ENCODE data around the gene PET100.
"Not testable (repeated sequence)": the region's sequence is repeated elsewhere in the genome, so short reads cannot be mapped to it uniquely, and the experiment has no call there.

The PET100 gene

DNA sequence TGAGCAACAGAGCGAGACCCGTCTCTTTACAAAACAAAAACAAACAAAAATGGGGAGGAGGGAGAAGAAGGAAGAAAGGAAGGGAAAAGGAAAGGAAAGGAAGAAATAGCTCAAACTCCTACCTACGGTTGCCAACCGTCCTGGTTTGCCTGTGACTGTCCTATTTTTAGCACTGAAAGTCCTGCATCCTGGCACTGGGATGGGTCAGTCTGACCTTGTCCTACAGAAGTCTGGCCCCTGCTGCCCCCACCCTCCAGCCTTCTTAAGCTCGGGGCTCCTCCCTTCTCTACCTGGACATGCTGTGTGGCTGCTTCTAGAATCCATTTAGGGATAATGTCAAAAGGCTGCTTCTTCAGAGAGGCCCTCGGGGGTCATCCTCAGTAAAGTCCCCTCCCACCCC, 6.1 kb downstream of the PET100 start:
- no peak for FAIRE-seq

DNA sequence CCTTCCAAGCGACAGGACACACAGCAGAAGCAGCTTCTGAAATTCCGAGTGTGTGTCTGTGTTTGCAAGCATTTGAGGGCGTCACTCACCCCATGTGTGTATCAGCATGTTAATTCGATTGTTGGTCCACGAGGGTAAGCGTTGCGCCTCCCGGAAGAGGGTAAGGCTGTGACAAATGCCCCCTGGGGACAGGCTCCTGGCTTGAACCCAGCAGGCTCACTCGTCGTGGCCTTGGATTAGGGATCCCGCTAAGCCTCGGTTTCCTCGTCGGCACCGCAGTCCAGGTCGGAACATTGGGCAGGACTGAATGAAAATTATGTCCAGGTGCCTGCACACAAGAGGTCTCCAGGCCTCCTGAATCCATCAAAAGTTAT, 6.7 kb downstream of the PET100 start:
- FAIRE-seq = no peak

DNA sequence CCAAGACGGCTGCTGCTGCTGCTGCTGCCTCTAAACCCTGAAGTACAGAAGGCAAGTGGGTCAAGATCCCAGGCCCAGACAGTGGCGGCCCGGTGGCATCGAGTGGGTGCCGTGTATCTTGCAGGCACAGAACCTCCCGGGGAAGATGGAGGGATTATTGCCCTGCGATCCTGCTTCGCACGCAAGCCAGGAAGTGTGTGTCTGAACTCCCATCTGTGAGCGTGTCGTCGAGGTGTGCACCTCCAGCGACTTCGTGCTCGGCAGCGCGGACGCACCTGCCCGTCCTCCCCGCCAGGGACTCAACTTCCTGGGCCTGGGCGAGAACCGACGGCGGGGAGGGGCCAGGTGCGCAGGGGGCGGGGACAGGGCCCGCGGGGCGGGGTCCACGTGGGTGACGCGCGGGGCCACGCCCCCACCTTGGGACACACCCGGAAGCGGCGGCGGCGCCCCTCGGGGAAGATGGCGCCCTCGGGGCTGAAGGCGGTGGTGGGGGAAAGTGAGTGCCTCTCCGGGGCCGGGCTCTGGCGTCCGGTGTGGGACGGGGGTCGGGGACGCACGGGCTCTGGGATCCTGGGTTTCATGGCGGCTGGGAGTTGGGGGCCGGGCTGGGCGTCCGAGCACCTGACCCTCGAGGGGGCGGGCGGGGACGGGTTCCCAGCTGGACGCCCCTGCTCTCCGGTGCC, 7.2 kb downstream of the PET100 start, which contains the start of gene STXBP2:
TSS of gene STXBP2 (plus strand) at position 420 of the 683 bp plus-strand sequence. CDS start at position 460, 40 bp downstream.
- FAIRE-seq = no peak

DNA sequence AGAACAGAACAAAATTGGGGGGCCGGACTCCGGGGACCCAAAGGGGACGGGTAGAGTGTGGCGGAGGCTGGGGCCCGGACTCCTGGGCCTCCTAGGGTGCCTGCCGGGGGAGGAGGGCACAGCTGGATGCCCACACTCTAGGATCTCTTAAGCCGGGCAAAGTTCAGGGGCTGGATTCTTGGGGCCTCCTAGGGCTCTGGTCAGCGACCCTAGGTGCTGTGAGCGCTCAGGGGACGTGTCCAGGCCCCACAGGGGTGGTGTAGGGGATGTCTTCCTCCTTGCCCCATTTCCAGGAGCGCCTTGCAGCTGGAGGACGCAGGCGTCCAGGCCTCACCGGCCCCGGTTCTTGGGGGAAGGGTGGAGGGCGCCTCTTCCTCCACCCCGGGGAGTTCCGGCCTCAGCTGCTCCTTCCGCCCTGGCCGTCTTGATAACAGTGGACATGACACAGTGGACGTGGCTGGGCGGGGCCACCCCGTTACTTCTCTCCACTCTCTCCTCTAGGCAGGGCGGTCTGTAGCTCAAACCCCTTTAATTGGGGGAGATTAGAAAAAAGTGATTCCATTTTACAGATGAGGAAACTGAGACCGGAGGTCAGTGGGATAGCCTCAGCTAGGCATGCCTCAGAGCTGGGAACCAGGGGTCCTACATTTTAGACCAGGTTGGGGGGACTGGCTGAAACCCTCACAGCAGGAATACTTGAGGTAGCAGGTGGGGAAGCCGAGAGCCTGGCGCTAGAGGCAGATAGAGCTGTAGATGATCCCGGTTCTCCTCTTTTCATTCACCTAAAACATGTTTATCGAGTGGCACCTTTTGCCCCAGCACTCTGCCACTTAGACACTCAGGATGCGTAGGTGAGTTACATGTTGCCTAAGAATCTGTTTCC, 8.0 kb downstream of the PET100 start:
- no peak for FAIRE-seq

- no peak for FAIRE-seq
Measured at GRCh38 chr19:7638802-7639465, 9.3 kb downstream of the PET100 start.

DNA sequence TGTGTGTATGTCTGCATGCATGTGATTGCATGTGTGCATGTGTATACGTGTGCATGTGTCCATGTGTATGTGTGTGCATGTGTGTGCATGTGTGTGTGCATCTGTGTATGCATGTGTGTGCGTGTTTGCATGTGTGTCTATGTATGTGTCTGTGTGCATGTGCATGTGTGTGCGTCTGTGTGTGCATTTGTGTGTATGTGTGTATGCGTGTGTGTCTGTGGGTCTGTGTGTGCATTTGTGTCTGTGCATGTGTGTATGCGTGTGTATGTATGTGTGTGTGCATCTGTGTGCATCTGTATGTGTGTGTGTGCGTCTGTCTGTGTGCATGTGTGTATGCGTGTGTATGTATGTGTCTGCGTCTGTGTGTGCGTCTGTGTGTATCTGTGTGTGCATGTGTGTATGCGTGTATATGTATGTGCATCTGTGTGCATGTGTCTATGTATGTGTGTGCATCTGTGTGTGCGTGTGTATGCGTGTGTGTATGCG, 10.3 kb downstream of the PET100 start:
- no peak for FAIRE-seq

DNA sequence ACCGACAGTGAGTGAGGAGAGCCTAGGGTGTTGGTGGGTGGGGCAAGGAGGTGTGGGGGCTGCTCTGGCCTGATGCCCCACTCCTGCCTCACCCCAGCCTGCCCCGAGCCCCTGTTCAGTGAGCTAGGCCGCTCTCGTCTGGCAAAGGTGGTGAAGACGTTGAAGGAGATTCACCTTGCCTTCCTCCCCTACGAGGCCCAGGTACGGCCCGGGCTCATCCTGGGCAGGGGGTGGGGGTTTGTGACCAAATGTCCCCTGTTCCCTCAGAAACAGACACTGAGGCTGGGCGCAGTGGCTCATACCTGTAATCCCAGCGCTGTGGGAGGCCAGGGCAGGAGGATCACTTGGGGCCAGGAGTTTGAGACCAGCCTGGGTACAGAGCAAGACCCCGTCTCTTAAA, 11.2 kb downstream of the PET100 start:
- FAIRE-seq = no peak

DNA sequence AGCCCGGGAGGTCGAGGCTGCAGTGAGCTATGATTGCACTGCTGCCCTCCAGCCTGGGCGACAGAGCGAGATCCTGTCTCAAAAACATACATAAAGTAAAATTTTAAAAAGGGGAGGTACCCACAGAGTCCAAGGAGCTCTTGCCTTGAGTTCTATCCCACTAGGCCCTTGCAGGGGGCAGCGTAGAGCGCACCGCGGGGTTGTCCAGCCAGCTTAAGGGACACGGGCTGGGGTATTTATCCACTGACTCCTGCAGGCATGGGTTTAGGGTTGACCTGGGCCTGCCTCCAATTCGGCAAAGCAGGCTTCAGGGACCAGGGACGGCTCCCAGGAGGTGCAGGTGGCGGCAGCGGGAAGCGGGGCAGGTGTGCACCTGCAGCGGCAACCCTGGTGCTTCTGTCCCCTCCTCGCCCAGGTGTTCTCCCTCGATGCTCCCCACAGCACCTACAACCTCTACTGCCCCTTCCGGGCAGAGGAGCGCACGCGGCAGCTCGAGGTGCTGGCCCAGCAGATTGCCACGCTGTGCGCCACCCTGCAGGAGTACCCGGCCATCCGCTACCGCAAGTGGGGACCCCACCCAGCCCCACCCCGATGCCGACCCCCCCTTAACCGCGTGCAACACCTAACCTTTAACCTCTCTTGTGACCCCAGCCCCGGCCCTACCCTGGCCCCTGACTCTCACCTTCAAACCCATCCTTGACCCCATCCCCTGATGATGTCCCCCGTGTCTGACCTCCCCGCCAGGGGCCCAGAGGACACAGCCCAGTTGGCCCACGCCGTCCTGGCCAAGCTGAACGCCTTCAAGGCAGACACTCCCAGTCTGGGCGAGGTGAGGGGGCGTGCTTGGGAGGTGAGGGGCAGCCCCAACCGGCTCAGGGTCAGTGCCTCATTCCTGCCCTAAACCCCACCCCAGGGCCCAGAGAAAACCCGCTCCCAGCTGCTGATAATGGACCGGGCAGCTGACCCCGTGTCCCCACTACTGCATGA, 12.0 kb downstream of the PET100 start:
- no peak for FAIRE-seq

DNA sequence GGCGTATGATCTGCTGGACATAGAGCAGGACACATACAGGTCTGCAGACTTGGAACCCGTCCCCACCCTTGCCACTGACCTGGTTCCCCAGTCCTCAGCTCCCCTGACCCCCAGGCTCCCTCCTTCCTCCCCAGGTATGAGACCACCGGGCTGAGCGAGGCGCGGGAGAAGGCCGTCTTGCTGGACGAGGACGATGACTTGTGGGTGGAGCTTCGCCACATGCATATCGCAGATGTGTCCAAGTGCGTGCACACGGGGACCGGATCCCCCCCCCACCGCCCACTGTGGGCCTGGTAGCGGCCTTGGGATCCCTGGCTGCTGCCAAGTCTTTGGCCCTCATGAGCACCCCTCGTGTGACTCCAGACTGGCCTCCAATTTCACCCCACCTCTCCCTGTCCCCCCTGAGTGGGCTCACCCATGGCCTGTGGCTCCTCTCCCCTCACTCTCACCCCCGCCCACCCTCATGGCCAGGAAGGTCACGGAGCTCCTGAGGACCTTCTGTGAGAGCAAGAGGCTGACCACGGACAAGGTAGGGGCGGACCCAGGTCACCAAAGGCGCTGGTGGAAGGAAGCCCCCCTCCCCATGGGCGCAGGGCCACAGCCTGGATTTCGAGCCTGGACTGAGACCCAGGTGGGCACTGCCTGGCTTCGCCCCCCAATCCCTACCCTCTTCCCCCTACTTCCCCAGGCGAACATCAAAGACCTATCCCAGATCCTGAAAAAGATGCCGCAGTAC, 12.9 kb downstream of the PET100 start:
- FAIRE-seq = no peak

- FAIRE-seq = no peak
Measured at GRCh38 chr19:7643031-7643415, 13.4 kb downstream of the PET100 start.

DNA sequence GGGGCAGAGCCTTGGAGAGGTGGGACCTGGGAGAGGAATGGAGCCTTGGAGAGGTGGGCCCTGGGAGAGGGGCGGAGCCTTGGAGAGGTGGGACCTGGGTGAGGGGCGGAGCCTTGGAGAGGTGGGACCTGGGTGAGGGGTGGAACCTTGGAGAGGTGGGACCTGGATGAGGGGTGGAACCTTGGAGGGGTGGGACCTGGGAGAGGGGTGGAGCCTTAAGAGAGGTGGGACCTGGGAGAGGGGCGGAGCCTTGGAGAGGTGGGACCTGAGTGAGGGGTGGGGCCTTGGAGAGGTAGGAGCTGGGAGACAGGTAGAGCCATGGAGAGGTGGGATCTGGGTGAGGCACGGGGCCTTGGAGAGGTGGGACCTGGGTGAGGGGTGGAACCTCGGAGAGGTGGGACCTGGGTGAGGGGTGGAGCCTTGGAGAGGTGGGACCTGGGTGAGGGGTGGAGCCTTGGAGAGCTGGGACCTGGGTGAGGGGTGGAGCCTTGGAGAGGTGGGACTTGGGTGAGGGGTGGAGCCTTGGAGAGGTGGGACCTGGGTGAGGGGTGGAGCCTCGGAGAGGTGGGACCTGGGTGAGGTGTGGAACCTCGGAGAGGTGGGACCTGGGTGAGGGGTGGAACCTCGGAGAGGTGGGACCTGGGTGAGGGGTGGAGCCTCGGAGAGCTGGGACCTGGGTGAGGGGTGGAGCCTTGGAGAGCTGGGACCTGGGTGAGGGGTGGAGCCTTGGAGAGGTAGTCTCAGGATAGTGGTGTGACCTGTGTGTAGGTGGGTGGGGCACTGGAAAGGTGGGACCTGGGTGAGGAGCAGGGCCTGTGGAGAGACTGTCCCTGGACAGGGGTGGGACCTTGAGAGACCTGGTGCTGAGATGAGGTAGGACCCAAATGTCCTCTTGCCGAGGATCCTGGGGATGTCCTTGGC, 14.3 kb downstream of the PET100 start:
- not testable (repeated sequence) for FAIRE-seq

DNA sequence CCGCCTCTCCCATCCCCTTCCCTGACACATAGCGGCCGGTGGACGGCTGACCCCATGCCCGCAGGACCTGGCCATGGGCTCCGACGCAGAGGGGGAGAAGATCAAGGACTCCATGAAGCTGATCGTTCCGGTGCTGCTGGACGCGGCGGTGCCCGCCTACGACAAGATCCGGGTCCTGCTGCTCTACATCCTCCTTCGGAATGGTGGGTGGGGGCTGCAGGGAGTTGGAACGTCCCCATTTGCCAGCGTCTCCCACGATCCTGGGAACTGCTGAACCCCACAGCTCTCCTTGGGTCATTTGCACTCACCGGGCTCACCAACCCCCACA, 14.9 kb downstream of the PET100 start:
- no peak for FAIRE-seq

DNA sequence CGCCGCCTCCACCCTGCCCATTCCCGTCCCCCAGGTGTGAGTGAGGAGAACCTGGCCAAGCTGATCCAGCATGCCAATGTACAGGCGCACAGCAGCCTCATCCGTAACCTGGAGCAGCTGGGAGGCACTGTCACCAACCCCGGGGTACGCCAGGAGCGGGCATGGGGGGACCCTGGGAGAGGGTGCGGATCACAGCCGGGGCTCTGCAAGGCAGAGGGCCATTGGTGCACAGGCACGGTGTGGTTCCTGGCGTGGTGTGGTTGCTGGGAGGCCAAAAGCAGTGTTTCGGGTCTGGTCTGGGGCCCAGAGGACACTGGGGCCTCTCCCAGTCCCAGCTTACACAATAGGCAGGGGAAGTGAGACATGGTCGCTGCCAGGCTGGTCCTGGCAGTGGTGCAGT, 15.6 kb downstream of the PET100 start:
- FAIRE-seq = no peak

- FAIRE-seq = no peak
Measured at GRCh38 chr19:7645656-7646425, 16.2 kb downstream of the PET100 start.

DNA sequence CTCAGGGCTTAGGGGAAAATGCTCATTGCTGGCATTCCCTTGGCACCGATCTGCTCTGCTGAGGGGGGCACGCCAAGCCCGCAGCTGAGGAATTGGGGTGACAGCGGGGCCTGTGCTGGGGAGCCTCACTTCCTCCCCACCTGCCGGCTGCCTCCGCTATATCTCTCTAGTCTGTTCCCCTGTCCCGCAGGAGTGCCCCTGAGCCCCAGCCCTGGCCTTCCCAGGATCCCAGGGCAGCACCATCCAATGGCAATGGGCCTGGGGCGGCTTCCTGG, 16.8 kb downstream of the PET100 start:
- no peak for FAIRE-seq

DNA sequence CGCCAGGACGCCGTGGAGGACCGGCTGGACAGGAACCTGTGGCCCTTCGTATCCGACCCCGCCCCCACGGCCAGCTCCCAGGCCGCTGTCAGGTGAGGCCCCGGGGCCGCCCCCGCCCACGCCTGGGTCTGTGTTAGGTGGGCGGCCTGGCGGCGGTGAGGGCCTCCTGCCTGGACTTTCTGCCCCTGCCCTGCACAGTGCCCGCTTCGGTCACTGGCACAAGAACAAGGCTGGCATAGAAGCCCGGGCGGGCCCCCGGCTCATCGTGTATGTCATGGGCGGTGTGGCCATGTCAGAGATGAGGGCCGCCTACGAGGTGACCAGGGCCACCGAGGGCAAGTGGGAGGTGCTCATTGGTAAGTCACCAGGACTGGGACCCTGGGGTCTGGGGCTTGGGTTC, 17.6 kb downstream of the PET100 start:
- no peak for FAIRE-seq

DNA sequence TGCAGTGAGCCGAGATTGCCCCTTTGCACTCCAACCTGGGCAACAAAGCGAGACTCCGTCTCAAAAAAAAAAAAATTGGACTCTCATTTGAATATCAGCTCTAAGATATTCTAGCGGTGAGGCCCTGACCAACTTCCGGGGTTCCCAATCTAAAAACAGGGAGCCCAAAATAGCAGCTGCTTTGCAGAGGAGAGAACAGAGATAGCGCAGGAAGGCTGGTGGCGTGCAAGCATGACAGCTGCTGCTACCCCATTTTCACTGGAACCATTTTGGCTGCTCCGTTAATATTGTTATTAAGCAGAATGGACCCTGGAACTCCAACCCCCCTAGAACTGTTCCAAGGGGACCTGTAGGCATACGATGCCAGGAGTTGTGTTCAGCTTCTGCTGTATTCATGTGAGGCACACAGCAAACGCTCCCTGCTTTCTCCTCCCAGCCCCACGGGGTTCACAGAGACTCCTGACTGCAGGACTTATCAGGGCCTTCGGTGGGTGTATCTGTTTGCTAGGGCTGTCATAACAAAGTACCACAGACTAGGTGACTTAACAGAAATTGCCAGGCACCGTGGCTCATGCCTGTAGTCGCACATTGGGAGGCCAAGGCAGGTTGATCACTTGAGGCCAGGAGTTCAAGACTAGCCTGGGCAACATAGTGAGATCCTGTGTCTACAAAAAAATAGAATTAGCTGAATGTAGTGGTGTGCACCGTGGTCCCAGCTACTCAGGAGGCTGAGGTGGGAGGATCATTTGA, 18.8 kb downstream of the PET100 start:
- no peak for FAIRE-seq

GRCh38 chr19:7650148-7650547, 20.6 kb downstream of the PET100 start:
- no peak for FAIRE-seq

- FAIRE-seq = no peak
Measured at GRCh38 chr19:7652061-7652641, 22.6 kb downstream of the PET100 start.

Data from TTC549 (cell line).